Skin epidermis (tissue), 12 donors: ENCODE data around the gene ITPRIPL1.

Source experiments
- H3K27ac ChIP-seq, 21 experiments: fragments of 200-600 bp; sonication (generic) in 11 of 21; one replicate each; pipeline ENCODE4 v1.5.0; 2020; ENCODE audit warnings: mild to moderate bottlenecking in 3 of 21, inconsistent platforms in 2 of 21, moderate library complexity in 2 of 21
- H3K4me3 ChIP-seq, 7 experiments: fragments of 200-600 bp; sonication (generic) in 2 of 7; one replicate each; pipeline ENCODE4 v1.5.0; 2020; ENCODE audit warnings: inconsistent platforms in 2 of 7, mild to moderate bottlenecking in 2 of 7, moderate library complexity in 1 of 7

Gene ITPRIPL1

GRCh38 chr2:96320326-96320725, 4.8 kb upstream of the ITPRIPL1 start:
- Histone ChIP-seq H3K27ac (peak overlapping the region in 1 of 21 experiments; percentile 37), H3K4me3 (peak overlapping the region in 6 of 7 experiments; percentile 9 to 58 (median 42))

DNA sequence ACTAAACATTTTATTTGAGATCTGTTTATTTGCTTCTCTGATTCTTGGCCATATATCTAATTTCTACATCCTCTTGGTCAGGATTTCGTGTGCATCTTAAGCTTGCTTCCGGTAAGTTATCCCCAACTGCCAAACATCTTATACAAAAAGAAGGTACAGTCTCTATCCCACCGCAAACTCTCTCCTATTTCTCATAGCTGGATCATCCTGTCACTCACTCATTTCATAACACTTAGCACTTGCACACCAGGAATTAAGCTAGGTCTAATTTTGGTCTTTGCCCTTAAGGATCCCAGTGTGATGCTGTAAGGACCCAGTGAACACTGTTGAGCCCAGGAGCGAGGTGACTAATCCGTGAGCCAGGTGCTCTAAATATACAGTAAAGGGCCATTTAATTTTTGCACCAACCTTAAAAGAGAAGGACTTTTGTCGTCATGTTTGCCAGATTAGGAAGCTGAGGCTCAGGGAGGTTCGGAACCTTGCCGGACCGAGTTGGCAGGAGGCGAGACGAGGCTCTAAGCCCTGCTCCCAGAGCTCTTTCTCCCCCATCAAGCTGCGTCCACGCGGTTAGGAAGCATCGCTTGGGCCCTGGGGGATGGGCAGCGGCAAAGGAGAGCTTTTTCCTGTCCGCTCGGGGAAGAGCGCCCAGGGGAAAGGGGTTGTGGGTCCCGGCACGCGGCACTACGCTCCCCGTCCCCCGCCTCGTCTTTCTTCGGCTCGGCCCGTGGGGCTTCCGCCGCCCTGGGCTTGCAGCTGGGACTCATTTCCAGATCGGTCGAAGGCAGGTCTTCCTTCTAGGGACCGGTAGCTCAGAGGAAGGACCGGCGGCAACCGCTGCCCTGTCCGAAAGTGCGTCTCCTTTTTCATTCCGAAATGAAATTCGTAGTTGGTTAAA, 4.1 kb upstream of the ITPRIPL1 start:
- peak overlapping the region; percentile 36 to 58 (median 51) for H3K4me3 ChIP-seq
- peak overlapping the region in 20 of 21 experiments; percentile 34 to 86 (median 72) for H3K27ac ChIP-seq

DNA sequence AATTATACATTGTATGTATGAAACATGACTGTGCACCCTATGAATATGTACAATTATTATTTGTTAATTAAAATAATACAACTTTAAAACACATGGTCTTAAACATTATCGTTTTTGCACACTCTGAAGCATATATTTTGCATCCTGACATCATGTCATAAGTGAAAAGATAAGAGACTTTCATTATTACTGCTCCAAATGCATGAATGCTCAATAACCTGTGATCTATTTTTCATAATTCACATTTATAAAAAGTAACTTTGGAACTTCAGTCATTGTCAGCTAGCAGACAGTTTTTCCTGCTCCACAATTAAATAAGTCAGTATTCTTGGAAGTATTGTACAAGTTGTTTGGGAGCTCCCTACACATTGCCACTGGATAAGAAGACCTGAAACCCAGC, 1.3 kb upstream of the ITPRIPL1 start:
- Histone ChIP-seq H3K4me3 (no peak overlapping the region), H3K27ac (peak overlapping the region in 2 of 21 experiments; percentile 79 to 87)

GRCh38 chr2:96324721-96325040, 436 bp upstream of the ITPRIPL1 start:
- Histone ChIP-seq H3K27ac (peak overlapping the region in 18 of 21 experiments; percentile 23 to 87 (median 76)), H3K4me3 (peak overlapping the region; percentile 44 to 56 (median 54))

GRCh38 chr2:96325884-96326255, 753 bp downstream of the ITPRIPL1 start:
- Histone ChIP-seq H3K4me3 (peak overlapping the region; percentile 44 to 56 (median 54)), H3K27ac (peak overlapping the region in 17 of 21 experiments; percentile 23 to 87 (median 78))

GRCh38 chr2:96326564-96326963, 1.4 kb downstream of the ITPRIPL1 start:
- H3K27ac ChIP-seq = peak overlapping the region in 8 of 21 experiments; percentile 26 to 87 (median 78)
- H3K4me3 ChIP-seq = peak overlapping the region in 1 of 7 experiments; percentile 56

DNA sequence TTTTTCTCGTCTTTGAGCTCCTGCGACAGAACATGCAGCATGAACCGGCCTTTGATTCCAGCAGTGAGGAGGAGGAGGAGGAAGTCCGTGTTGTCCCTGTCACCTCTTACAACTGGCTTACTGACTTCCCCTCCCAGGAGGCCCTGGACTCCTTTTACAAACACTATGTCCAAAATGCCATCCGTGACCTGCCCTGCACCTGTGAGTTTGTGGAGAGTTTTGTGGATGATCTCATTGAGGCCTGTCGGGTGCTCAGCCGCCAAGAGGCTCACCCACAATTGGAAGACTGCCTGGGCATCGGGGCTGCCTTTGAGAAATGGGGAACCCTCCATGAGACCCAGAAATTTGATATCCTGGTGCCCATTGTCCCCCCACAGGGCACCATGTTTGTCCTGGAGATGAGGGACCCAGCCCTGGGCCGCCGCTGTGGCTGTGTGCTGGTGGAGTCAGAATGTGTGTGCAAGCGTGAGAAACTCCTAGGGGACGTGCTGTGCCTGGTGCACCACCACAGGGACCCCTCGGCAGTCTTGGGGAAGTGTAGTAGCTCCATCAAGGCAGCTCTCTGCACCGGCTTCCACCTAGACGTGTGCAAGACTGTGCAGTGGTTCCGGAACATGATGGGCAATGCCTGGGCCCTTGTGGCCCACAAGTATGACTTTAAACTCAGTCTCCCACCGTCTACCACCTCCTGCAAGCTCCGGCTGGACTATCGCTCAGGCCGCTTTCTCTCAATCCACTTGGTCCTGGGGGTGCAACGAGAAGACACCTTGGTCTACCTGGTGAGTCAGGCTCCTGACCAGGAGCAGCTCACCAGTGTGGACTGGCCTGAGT, 2.1 kb downstream of the ITPRIPL1 start:
- Histone ChIP-seq H3K4me3 (no peak overlapping the region), H3K27ac (peak overlapping the region in 1 of 21 experiments; percentile 87)

- Histone ChIP-seq H3K27ac (no peak overlapping the region), H3K4me3 (no peak overlapping the region)
Measured at GRCh38 chr2:96329456-96329855, 4.3 kb downstream of the ITPRIPL1 start.

DNA sequence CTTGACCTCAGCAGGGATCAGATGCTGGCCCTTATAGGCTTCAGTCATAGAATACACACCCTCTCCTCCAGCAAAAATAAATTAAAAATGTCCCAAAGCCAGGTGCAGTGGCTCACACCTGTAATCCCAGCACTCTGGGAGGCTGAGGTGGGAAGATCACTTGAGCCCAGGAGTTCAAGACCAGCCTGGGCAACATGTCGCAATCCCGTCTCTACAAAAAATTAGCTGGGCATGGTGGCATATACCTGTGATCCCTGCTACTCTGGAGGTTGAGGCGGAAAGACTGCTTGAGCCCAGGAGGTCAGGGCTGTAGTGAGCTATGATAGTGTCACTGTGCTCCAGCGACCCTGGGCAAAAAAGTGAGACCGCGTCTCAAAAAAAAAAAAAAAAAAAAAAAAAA, 4.8 kb downstream of the ITPRIPL1 start:
- Histone ChIP-seq H3K4me3 (no peak overlapping the region), H3K27ac (no peak overlapping the region)

GRCh38 chr2:96330407-96330806, 5.3 kb downstream of the ITPRIPL1 start:
- Histone ChIP-seq H3K4me3 (no peak overlapping the region), H3K27ac (no peak overlapping the region)

DNA sequence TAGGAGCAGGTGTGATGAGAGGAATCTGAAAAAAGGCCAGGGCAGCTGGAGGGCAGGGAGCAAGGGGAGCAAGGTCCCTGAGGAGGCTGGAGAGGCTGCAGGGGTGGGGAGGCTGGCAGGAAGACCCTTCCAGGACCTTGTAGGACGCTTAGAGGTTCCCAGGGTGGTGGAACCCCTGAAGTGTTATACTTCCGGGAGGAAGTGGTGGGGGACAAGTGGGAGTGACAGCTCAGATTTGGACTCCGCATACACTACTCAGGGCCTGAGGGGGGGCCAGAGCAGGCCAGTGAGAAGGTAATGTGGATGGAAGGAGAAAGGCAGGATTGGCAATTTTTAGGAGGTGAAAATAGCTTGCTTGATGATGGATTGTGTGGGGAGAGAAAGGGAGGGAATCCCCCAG, 8.6 kb downstream of the ITPRIPL1 start:
- Histone ChIP-seq H3K4me3 (no peak overlapping the region), H3K27ac (no peak overlapping the region)

- Histone ChIP-seq H3K27ac (peak overlapping the region in 13 of 21 experiments; percentile 2 to 100 (median 94)), H3K4me3 (peak overlapping the region; percentile 38 to 85 (median 64))
Measured at GRCh38 chr2:96336104-96336775, 11.1 kb downstream of the ITPRIPL1 start.

- Histone ChIP-seq H3K27ac (peak overlapping the region in 4 of 21 experiments; percentile 2 to 100 (median 52)), H3K4me3 (no peak overlapping the region)
Measured at GRCh38 chr2:96336873-96337272, 11.8 kb downstream of the ITPRIPL1 start.

- no peak overlapping the region for H3K4me3 ChIP-seq
- peak overlapping the region in 7 of 21 experiments; percentile 9 to 100 (median 67) for H3K27ac ChIP-seq
Measured at GRCh38 chr2:96340493-96341414, 15.6 kb downstream of the ITPRIPL1 start.

GRCh38 chr2:96341641-96342040, 16.5 kb downstream of the ITPRIPL1 start:
- H3K27ac ChIP-seq = peak overlapping the region in 12 of 21 experiments; percentile 9 to 100 (median 52)
- H3K4me3 ChIP-seq = no peak overlapping the region

GRCh38 chr2:96342085-96342484, 17.0 kb downstream of the ITPRIPL1 start:
- peak overlapping the region in 10 of 21 experiments; percentile 9 to 100 (median 57) for H3K27ac ChIP-seq
- H3K4me3 ChIP-seq = no peak overlapping the region

GRCh38 chr2:96344011-96344410, 18.9 kb downstream of the ITPRIPL1 start:
- Histone ChIP-seq H3K4me3 (no peak overlapping the region), H3K27ac (peak overlapping the region in 14 of 21 experiments; percentile 4 to 100 (median 70))

- Histone ChIP-seq H3K4me3 (no peak overlapping the region), H3K27ac (peak overlapping the region in 12 of 21 experiments; percentile 0 to 100 (median 60))
Measured at GRCh38 chr2:96345438-96345837, 20.3 kb downstream of the ITPRIPL1 start.
